HG02642 (cell line): ENCODE results near the gene CCDC174.

Experiments used
- ATAC-seq: cut with Tn5 transposase; IDR thresholded peaks from one replicate; pipeline ENCODE4 v1.9.1; 2021; ENCODE audit warnings: mild to moderate bottlenecking; ENCODE audit not compliant: unreplicated experiment, poor library complexity

Gene CCDC174

GRCh38 chr3:14698601-14699244 lies 47.2 kb downstream of the CCDC174 start:
- ATAC-seq: no peak

DNA sequence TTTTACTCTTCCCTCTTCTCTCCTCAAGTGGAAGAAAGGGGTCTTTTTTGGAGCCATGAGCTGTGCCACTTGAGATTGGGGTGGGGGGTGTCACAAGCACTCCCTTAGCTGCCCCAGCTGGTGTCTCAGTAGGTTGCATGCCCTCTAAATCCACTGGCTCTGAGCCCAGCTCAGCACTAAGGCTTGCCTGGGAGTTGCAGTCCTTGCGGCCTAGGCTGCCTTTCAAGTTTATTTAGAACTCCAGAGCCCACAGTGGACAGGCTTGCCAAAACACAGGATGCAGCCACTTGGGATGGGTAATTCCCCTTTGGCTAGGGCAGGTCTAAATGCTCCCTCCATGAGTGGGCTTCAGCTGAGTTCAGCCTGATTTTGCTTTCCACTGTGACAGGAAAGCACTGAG lies 48.1 kb downstream of the CCDC174 start:
- no peak for ATAC-seq

DNA sequence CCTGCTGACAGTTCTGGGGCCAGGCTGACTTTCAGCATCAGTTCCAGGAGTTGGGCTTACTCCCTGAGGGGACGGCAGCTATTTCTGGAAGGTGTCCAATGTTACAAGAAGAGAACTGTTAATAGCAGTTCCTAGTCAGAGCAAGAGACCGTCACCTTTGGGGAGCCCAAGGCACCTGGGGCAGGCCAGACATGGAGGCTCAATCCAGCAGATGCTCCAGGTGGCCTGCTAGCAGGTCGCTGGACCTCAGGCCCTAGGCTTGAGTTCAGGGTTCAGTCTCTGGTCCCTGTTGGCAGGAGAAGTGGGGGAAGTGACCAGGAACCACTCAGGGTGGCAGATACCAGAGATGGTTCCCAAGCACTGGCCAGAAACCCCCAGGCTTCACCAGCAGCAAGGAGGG lies 49.3 kb downstream of the CCDC174 start:
- no peak for ATAC-seq

- no peak for ATAC-seq
Observed at GRCh38 chr3:14701676-14702075, 50.1 kb downstream of the CCDC174 start.

GRCh38 chr3:14703128-14703750 lies 51.7 kb downstream of the CCDC174 start:
- no peak for ATAC-seq

- ATAC-seq: no peak
Observed at GRCh38 chr3:14703791-14704190, 52.2 kb downstream of the CCDC174 start.

DNA sequence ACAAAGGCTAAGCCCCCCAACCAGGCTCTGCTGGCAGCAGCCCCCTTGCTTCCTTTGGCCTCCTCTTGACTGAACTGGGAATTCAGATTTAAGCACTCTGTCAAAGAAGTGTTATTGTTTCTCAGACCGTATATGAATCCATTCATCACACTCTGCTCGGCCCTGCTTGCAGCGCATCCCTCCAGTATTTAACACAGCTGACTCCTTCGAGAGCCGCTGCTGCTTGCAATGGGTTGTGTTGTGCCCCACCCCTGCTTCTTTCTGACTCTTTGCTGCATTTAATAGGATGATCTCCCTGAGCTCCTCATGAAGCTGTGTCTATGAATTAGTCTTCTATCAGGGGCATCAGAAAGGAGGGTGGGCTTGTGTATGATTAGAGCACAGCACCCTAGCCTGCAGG lies 54.5 kb downstream of the CCDC174 start:
- ATAC-seq: no peak

GRCh38 chr3:14716591-14716990 lies 65.0 kb downstream of the CCDC174 start:
- no peak for ATAC-seq

DNA sequence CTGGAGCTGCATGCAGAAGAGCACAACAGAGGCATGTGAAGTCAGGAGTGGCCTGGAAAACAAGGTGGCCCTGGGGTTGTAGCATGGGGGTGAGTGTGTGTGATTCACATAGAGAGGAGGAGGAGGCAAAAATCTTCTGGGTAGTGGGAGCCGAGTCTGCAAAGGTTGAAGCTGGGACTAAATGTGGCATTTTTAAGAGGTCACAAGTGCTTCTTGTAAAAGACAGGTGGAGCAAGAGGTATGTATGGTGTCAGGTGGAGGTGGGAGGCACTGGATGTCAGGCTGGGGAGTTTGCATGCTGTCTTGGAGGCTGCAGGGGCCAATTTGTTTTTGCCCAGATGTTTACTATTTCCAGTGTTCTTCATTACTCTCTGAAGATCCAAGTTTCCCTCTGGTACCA lies 65.7 kb downstream of the CCDC174 start:
- no peak for ATAC-seq

DNA sequence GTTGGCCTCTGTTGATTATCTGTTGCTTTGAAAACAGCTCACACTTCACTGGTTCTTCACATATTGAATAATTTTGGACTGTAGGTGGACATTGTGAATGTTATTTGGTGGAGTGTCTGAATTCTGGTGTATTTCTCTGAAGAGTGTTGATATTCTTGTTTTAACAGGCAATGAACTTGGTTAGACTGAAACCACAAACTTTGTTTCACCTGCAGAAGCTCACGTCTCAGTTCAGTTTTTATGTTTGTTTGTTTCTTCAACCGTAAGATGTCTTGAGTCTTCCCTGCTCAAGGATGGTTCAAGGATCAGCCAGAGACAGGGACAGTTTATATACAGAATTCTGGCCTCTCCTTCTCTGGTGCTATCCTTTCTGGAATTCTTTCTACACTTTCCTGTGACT lies 67.0 kb downstream of the CCDC174 start:
- ATAC-seq: no peak

DNA sequence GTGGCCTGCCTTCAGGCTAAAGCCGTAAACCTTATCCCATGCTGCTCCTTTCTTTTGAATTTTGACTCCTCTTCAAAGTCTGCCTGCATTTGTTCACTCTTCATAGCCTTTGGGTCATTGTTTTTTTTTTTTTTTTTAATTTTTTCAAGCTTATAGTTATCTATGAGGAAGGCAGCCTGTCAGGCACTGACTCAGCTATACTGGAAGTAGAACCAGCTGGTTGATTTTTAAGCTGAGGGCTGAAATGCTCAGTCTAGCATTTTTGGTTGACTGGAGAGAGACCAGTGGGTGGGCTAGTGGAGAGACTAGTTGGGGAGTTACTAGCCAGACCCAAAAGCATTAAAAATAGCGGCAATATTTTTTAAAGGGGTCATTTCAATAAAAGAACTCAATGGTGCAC lies 67.4 kb downstream of the CCDC174 start:
- ATAC-seq: no peak

DNA sequence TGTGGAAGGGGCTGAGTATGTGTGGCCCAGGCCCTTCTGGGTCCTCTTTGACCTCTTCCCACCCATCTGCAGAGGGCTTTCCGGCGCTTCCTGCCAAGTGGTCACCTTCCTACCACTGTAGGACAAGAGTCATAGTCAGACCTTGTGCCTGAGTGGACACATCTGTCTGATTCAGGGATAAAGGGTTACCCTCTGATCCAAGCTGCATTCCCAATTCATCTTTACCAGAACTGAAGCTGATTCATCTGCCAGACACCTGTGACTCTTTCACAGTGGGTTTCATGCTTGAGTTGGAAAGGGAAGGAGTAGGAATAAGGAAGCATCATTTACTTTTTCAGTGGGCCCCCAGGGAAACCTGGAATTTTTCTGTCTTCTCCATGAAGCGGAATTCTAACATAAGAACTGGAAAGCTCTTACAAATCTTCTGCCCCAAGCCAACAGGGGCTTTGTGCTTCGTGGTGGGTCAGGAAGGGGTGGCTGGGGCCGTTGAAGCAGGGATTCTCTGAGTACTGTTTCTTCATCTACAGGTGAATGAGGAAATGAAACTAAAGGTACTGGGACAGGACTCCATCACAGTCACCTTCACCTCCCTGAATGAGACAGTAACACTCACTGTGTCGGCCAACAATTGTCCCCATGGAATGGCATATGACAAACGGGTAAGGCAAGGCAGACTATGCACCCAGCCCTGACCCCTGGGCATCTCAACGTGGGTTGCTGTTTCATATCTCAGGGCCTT lies 69.7 kb downstream of the CCDC174 start:
- no peak for ATAC-seq
